Tibial artery (tissue), 4 donors: ENCODE data around the gene MSRB3.
A peak's percentile ranks its signal among the peaks of the same experiment; 100 is the strongest.
"Not testable (repeated sequence)": the region's sequence is repeated elsewhere in the genome, so short reads cannot be mapped to it uniquely, and the experiment has no call there.

ENCODE experiments used
- DNase-seq, 2 donors: peaks; one replicate each; pipeline ENCODE4 v3.0.0-alpha.2; 2019
- H3K27ac ChIP-seq, 2 donors: fragments of 200-600 bp; sonication (generic) in 1 of 2; 1 replicate in 1 of 2; 2 replicates in 1 of 2; pipeline ENCODE4 v1.5.1; 2018 to 2019; ENCODE audit warnings: mild to moderate bottlenecking in 1 of 2
- H3K27me3 ChIP-seq, 2 donors: fragments of 200-600 bp; sonication (generic) in 1 of 2; one replicate each; pipeline versions ENCODE4 v1.5.1 to v1.6.0; 2016 to 2019
- H3K36me3 ChIP-seq, 3 donors: fragments of 200-600 bp; sonication (generic) in 2 of 3; one replicate each; pipeline ENCODE4 v1.5.1; 2016 to 2019; ENCODE audit warnings: mild to moderate bottlenecking in 2 of 3
- H3K4me1 ChIP-seq, 4 donors: fragments of 200-600 bp; sonication (generic) in 2 of 4; 1 replicate in 3 of 4; 2 replicates in 1 of 4; pipeline ENCODE4 v1.5.1; 2016 to 2019
- H3K4me3 ChIP-seq, 2 donors: fragments of 200-600 bp; sonication (generic) in 1 of 2; 1 replicate in 1 of 2; 2 replicates in 1 of 2; pipeline ENCODE4 v1.5.1; 2018 to 2019; ENCODE audit warnings: mild to moderate bottlenecking in 2 of 2
- H3K9me3 ChIP-seq, 3 donors: fragments of 200-600 bp; sonication (generic) in 1 of 3; one replicate each; pipeline ENCODE4 v1.5.1; 2016 to 2019
- intact Hi-C: fragments of 100-400 bp; cut with DNase I; formaldehyde crosslinking; loops from one replicate; pipeline ENCODE4 v1.15.0; 2023; ENCODE audit warnings: low total_unique reads
- TF ChIP-seq, protein P1 (sequence below), 2 experiments: fragments of 200-600 bp in 1 of 2; fragments of 450-650 bp in 1 of 2; IDR thresholded peaks; one replicate each; pipeline ENCODE4 v1.5.1; 2017 to 2019; ENCODE audit warnings: antibody characterized with exemption in 2 of 2, mild to moderate bottlenecking in 1 of 2, moderate library complexity in 1 of 2

MSRB3 gene

DNA sequence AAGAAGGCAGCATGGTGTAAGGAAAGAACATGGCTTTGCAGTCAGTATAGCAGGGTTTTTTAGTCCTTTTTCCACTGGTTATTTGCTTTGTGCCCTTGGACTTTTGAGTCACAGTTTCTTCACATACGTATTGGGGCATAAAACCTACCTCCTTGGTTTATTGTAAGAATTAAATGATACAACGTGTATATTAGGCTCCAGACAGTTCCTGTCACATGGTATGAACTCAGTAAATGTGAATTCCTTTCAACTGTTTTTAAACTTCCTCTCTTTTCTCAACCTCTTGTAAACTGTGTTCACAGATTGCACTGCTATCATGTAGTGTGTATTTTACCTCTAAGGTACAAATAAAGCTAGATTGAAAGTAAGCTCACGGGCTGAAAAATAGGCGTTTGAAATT is 29.5 kb downstream of the MSRB3 start:
- no peak overlapping the region for H3K27ac ChIP-seq
- DNase-seq = no peak
- intact Hi-C loops = no loop called here
- no peaks in the 10 kb centered on the region for H3K9me3 ChIP-seq
- H3K36me3 ChIP-seq = no peaks in the 10 kb centered on the region
- H3K27me3 ChIP-seq = no peaks in the 10 kb centered on the region
- H3K4me1 ChIP-seq = peaks cover 0 to 72% (median 22%) of the 10 kb centered on the region in 4 donors
- TF ChIP-seq, protein P1, sequence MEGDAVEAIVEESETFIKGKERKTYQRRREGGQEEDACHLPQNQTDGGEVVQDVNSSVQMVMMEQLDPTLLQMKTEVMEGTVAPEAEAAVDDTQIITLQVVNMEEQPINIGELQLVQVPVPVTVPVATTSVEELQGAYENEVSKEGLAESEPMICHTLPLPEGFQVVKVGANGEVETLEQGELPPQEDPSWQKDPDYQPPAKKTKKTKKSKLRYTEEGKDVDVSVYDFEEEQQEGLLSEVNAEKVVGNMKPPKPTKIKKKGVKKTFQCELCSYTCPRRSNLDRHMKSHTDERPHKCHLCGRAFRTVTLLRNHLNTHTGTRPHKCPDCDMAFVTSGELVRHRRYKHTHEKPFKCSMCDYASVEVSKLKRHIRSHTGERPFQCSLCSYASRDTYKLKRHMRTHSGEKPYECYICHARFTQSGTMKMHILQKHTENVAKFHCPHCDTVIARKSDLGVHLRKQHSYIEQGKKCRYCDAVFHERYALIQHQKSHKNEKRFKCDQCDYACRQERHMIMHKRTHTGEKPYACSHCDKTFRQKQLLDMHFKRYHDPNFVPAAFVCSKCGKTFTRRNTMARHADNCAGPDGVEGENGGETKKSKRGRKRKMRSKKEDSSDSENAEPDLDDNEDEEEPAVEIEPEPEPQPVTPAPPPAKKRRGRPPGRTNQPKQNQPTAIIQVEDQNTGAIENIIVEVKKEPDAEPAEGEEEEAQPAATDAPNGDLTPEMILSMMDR (IDR thresholded peaks at IDR 0.05) = no peak
- no peak overlapping the region for H3K4me3 ChIP-seq

- Histone ChIP-seq H3K4me3 (no peak overlapping the region), H3K9me3 (no peaks in the 10 kb centered on the region), H3K4me1 (peaks cover 0 to 68% (median 21%) of the 10 kb centered on the region in 4 donors), H3K27ac (no peak overlapping the region), H3K36me3 (no peaks in the 10 kb centered on the region), H3K27me3 (no peaks in the 10 kb centered on the region)
- intact Hi-C loops = no loop called here
- TF ChIP-seq, protein P1 (IDR thresholded peaks at IDR 0.05) = no peak
- DNase-seq = no peak
These were observed 30.2 kb downstream of the MSRB3 start for GRCh38 chr12:65308601-65309071.

- TF ChIP-seq, protein P1 (IDR thresholded peaks at IDR 0.05) = no peak
- intact Hi-C loops = no loop called here
- Histone ChIP-seq H3K27ac (no peak overlapping the region), H3K27me3 (no peaks in the 10 kb centered on the region), H3K4me3 (no peak overlapping the region), H3K36me3 (no peaks in the 10 kb centered on the region), H3K4me1 (peaks cover 0 to 41% (median 19%) of the 10 kb centered on the region in 4 donors), H3K9me3 (no peaks in the 10 kb centered on the region)
- DNase-seq = no peak
These were observed 32.8 kb downstream of the MSRB3 start for GRCh38 chr12:65311260-65311659.

- no peaks in the 10 kb centered on the region for H3K36me3 ChIP-seq
- no peak for DNase-seq
- H3K4me1 ChIP-seq = peaks cover 0 to 16% (median 5%) of the 10 kb centered on the region in 4 donors
- H3K9me3 ChIP-seq = no peaks in the 10 kb centered on the region
- intact Hi-C loops = no loop called here
- TF ChIP-seq, protein P1 (IDR thresholded peaks at IDR 0.05) = peak; percentile 17 to 27
- no peaks in the 10 kb centered on the region for H3K27me3 ChIP-seq
- H3K4me3 ChIP-seq = no peak overlapping the region
- no peak overlapping the region for H3K27ac ChIP-seq
These were observed 35.3 kb downstream of the MSRB3 start for GRCh38 chr12:65313719-65314317.

DNA sequence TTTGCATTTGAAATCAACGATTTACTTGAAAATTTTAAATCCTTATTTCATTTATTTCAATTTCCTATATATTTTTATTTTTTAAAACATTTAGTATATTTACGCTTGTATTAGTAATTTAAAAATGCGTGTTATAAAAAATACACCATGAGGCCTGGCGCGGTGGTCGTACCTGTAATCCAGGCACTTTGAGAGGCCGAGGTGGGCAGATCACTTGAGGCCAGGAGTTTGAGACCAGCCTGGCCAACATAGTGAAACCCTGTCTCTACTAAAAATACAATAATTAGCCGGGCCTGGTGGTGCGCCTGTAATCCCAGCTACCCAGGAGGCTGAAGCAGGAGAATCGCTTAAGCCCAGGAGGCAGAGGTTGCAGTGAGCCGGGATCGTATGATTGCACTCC is 36.8 kb downstream of the MSRB3 start:
- intact Hi-C loops, H3K27ac ChIP-seq, DNase-seq, H3K4me3 ChIP-seq, H3K27me3 ChIP-seq, H3K9me3 ChIP-seq, H3K36me3 ChIP-seq: not testable (repeated sequence)
- peaks cover 0 to 10% (median 0%) of the 10 kb centered on the region in 4 donors for H3K4me1 ChIP-seq

DNA sequence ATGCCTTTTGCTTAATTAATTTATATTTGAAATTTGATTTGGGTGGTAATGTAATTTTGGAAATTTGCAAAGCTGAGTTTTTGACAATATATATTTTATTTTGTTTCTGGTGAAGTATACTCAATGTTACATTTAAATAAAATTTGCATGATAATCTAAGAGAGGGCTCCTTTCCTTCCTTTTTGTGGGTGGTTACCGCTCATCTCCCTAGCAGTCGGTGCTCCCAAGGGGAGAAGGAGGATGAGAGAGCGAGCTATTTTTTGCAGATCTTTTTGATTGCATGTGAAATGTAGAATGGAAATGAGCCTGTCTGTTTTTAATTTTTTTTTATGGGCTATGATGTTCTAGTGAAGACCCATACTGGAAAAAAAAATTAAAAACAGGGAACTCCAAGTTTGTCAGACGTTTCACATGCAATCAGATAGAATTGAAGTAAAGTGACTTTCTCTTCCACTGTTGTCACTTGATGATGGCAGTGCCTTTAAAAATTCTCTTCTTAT is 39.8 kb downstream of the MSRB3 start:
- Histone ChIP-seq H3K9me3 (no peaks in the 10 kb centered on the region), H3K36me3 (no peaks in the 10 kb centered on the region), H3K27me3 (no peaks in the 10 kb centered on the region), H3K27ac (no peak overlapping the region), H3K4me3 (no peak overlapping the region), H3K4me1 (peaks cover 0 to 28% (median 0%) of the 10 kb centered on the region in 4 donors)
- TF ChIP-seq, protein P1 (IDR thresholded peaks at IDR 0.05) = no peak
- no peak for DNase-seq
- intact Hi-C loops = no loop called here
